Activated B cell treated with CpG ODN at 0.5 μM for 24 hours (primary cell): Measurements from ENCODE around the gene CATSPER1. TPM values are rescaled to one million over a fixed set of nuclear protein-coding genes. Genes with fewer than 3 reads are reported as not detected.

Source experiments
- ATAC-seq: fragments of 200-7000 bp; cut with Tn5 transposase; one replicate; pipeline ENCODE4 v1.10.0; 2021; ENCODE audit warnings: low read depth, mild to moderate bottlenecking, moderate library complexity
- CTCF ChIA-PET: fragments of 350-600 bp; sonication (Branson Sonifier 250); formaldehyde crosslinking; loops from one replicate; lab custom pipeline; 2021; ENCODE audit warnings: antibody characterized with exemption; lab: Charles Lee
- POLR2A ChIA-PET: fragments of 350-600 bp; sonication (Branson Sonifier 250); formaldehyde crosslinking; loops from one replicate; lab custom pipeline; 2021; ENCODE audit warnings: antibody characterized with exemption; lab: Charles Lee
- DNase-seq: peaks from one replicate; pipeline ENCODE4 v3.0.0; 2022
- H3K27ac Mint-ChIP-seq: one replicate; pipeline ENCODE4 v1.8.0; 2020; ENCODE audit warnings: mixed read lengths
- H3K27me3 Mint-ChIP-seq: one replicate; pipeline ENCODE4 v1.8.0; 2021; ENCODE audit warnings: mixed read lengths
- H3K36me3 Mint-ChIP-seq: one replicate; pipeline ENCODE4 v1.8.0; 2021; ENCODE audit warnings: low read depth, mixed read lengths
- H3K4me1 Mint-ChIP-seq: one replicate; pipeline ENCODE4 v1.8.0; 2021; ENCODE audit warnings: mixed read lengths
- H3K4me3 Mint-ChIP-seq: one replicate; pipeline ENCODE4 v1.8.0; 2020; ENCODE audit warnings: mild to moderate bottlenecking, mixed read lengths
- H3K9me3 Mint-ChIP-seq: one replicate; pipeline ENCODE4 v1.8.0; 2020; ENCODE audit warnings: mixed read lengths
- intact Hi-C: fragments of 100-400 bp; cut with micrococcal nuclease; formaldehyde crosslinking; loops from one replicate; pipeline ENCODE4 v1.15.1; 2024
- total RNA-seq: library from RNA; stranded (reverse); gene quantifications from 2 replicates; pipeline ENCODE4 v1.2.3, GENCODE V29; 2022
- TF ChIP-seq, protein P1 (sequence below): fragments of 200-600 bp; IDR thresholded peaks from one replicate; pipeline ENCODE4 v1.8.0; 2022; ENCODE audit warnings: antibody characterized with exemption, mild to moderate bottlenecking

Gene CATSPER1
- total RNA-seq, 1 donor from 2014 or later = not detected

DNA sequence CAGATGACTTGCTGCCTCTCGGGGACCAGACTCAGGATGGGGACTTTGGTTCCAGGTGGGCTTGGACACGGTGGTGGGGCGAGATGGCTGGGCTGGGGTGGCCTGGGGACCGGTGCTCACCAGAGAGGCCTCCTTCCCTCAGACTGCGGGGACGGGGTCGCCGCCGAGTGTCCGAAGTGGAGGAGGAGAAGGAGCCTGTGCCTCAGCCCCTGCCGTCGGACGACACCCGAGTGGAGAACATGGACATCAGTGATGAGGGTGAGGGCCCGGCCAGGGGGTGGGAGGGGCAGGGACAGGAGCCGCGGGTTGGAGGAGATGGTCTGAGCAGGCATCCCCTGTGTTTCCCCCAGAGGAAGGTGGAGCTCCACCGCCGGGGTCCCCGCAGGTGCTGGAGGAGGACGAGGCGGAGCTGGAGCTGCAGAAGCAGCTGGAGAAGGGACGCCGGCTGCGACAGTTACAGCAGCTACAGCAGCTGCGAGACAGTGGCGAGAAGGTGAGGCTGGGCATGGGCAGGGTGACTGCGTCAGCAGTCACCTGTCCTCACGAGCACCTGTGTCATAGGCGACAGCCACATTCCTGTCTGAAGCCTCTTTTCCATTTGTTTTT lies 58.8 kb downstream of the CATSPER1 start:
- TF ChIP-seq, protein P1, sequence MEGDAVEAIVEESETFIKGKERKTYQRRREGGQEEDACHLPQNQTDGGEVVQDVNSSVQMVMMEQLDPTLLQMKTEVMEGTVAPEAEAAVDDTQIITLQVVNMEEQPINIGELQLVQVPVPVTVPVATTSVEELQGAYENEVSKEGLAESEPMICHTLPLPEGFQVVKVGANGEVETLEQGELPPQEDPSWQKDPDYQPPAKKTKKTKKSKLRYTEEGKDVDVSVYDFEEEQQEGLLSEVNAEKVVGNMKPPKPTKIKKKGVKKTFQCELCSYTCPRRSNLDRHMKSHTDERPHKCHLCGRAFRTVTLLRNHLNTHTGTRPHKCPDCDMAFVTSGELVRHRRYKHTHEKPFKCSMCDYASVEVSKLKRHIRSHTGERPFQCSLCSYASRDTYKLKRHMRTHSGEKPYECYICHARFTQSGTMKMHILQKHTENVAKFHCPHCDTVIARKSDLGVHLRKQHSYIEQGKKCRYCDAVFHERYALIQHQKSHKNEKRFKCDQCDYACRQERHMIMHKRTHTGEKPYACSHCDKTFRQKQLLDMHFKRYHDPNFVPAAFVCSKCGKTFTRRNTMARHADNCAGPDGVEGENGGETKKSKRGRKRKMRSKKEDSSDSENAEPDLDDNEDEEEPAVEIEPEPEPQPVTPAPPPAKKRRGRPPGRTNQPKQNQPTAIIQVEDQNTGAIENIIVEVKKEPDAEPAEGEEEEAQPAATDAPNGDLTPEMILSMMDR = no peak
- Mint-ChIP-seq H3K27ac (no peak overlapping the region), H3K36me3 (peaks cover 85% of the 10 kb centered on the region), H3K9me3 (no peaks in the 10 kb centered on the region), H3K4me1 (peaks cover 16% of the 10 kb centered on the region), H3K4me3 (no peak overlapping the region), H3K27me3 (no peaks in the 10 kb centered on the region)
- CTCF ChIA-PET = no interaction called here
- ATAC-seq (no peak), DNase-seq (no peak)
- POLR2A ChIA-PET = interaction anchor here (0.6 kb wide), 1 partner anchor 83 kb away, joined by 3 read pairs; no protein-coding TSS in a partner anchor
- intact Hi-C loops = no loop called here

Other genes starting within 250 kb of the CATSPER1 start
- gene AP5B1, start 245.5 kb downstream of the CATSPER1 start, total RNA-seq = 17.4 and 20.9 TPM in 2 replicates
- 0.09 and 0.29 TPM in 2 replicates for gene OVOL1, start 239.4 kb downstream of the CATSPER1 start, total RNA-seq
- 0.37 and 1.0 TPM in 2 replicates for gene SNX32, start 192.5 kb downstream of the CATSPER1 start, total RNA-seq
- gene CFL1, start 168.3 kb downstream of the CATSPER1 start, total RNA-seq = 1,079 and 1,089 TPM in 2 replicates
- gene MUS81, start 166.0 kb downstream of the CATSPER1 start, total RNA-seq = 73.8 and 83.1 TPM in 2 replicates
- gene EFEMP2, start 153.7 kb downstream of the CATSPER1 start, total RNA-seq = 3.8 and 6.3 TPM in 2 replicates
- 0.59 and 0.93 TPM in 2 replicates for gene CTSW, start 146.6 kb downstream of the CATSPER1 start, total RNA-seq
- 74.5 and 76.5 TPM in 2 replicates for gene FIBP, start 138.0 kb downstream of the CATSPER1 start, total RNA-seq
- 21.6 and 23.4 TPM in 2 replicates for gene CCDC85B, start 135.8 kb downstream of the CATSPER1 start, total RNA-seq
- gene FOSL1, start 126.1 kb downstream of the CATSPER1 start, total RNA-seq = 1.0 and 1.4 TPM in 2 replicates
- 28.9 and 31.7 TPM in 2 replicates for gene C11orf68, start 107.4 kb downstream of the CATSPER1 start, total RNA-seq
- gene DRAP1, start 107.1 kb downstream of the CATSPER1 start, total RNA-seq = 64.7 and 75.8 TPM in 2 replicates
- not detected in 2 replicates for gene TSGA10IP, start 81.0 kb downstream of the CATSPER1 start, total RNA-seq
- gene SART1, start 64.7 kb downstream of the CATSPER1 start, total RNA-seq = 86.6 and 92.3 TPM in 2 replicates
- 50.7 and 58.9 TPM in 2 replicates for gene EIF1AD, start 24.3 kb downstream of the CATSPER1 start, total RNA-seq
- gene BANF1, start 24.0 kb downstream of the CATSPER1 start, total RNA-seq = 220 and 228 TPM in 2 replicates
- gene CST6, start 14.5 kb downstream of the CATSPER1 start, total RNA-seq = not detected in 2 replicates
- not detected in 2 replicates for gene GAL3ST3, start 22.7 kb upstream of the CATSPER1 start, total RNA-seq
- 198 and 219 TPM in 2 replicates for gene SF3B2, start 25.9 kb upstream of the CATSPER1 start, total RNA-seq
- gene PACS1, start 43.8 kb upstream of the CATSPER1 start, total RNA-seq = 118 and 121 TPM in 2 replicates
- 37.0 and 45.6 TPM in 2 replicates for gene KLC2, start 231.2 kb upstream of the CATSPER1 start, total RNA-seq
- 115 and 118 TPM in 2 replicates for gene RAB1B, start 242.2 kb upstream of the CATSPER1 start, total RNA-seq